ENCODE results near the gene PTPRC. TPM values are rescaled to one million over a fixed set of nuclear protein-coding genes. Genes with fewer than 3 reads are reported as not detected.
A peak's percentile ranks its signal among the peaks of the same experiment; 100 is the strongest.

PTPRC gene
- total and polyA plus RNA-seq, 4 donors: 3.7 to 38.4 (median 8.5) TPM

DNA sequence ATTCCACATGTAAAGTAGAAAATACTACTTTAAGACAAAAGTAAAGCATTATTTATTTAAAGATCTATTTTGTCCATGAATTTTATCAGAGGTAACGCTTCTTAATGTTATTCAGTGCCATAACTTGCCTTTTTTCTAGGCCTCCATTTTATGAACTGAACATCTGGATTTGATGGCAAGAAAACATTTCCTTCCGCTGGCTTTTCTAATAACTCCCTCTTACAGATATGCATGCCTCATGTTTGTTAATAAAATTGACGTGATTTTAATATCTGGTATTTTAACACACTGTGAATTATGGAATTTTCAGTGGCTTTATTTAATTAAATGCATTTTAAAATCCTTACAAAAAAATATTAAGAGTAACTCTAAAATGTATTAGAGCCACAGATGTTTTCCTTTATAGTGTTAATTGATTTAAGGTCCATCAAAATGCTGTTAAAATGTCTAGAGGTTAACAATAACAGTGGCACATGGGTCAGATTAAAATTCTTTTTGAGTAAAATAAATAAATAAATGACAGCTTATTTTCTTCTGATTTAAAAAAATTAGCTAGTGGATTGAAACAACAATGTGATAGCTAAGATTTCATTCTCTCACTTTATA is 15.1 kb downstream of the PTPRC start:
- Histone ChIP-seq H3K4me1 (ENCODE audit: control insufficient read depth, insufficient read depth, low read length) (no peaks in the 10 kb centered on the region), H3K4me3 (ENCODE audit: low read depth, low read length) (no peak overlapping the region), H3K27me3 (ENCODE audit: control insufficient read depth, insufficient read depth, low read length) (no peaks in the 10 kb centered on the region), H3K9me3 (ENCODE audit: control insufficient read depth, insufficient read depth, low read length) (no peaks in the 10 kb centered on the region), H3K36me3 (ENCODE audit: control insufficient read depth, insufficient read depth, low read length) (no peaks in the 10 kb centered on the region), H3K27ac (ENCODE audit: low read depth, low read length) (no peak overlapping the region)
- no CpG with 5 or more reads among the region's 3 CpGs for WGBS (ENCODE audit: insufficient coverage)
- no peak for DNase-seq (ENCODE audit: low read depth in 4 of 6, low spot score in 6 of 6)

DNA sequence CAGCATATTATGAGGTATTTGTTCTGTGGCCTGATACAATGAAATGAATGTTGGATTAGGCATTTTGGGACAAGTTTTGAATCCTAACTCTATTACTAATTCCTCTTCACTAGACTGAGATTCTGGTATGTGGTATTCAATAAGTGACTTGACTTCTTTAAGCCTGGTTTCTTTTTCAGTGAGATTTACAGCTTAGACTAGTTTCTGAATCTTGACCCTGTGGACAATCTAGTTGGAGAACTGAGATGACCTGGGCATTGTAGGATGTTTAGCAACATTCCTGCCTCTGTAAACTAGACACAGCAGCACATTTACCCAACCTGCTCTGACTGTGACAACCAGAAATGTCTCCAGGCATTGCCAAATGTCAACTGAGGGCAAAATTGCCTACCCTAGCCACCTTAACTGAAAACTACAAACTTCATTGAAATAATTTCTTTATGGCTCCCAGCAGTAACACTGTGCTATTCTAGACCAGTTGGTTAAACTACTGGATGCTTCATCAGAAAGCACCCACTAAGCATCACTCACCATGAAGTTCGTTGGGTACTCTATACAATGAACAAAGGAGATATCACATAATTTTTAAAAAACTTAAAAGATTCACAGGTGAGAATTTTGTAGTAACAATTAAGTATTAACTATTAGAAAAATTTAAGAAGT is 16.8 kb downstream of the PTPRC start:
- H3K4me3 ChIP-seq (ENCODE audit: low read depth, low read length): no peak overlapping the region
- H3K36me3 ChIP-seq (ENCODE audit: control insufficient read depth, insufficient read depth, low read length): no peaks in the 10 kb centered on the region
- H3K4me1 ChIP-seq (ENCODE audit: control insufficient read depth, insufficient read depth, low read length): no peaks in the 10 kb centered on the region
- H3K9me3 ChIP-seq (ENCODE audit: control insufficient read depth, insufficient read depth, low read length): no peaks in the 10 kb centered on the region
- no peak overlapping the region for H3K27ac ChIP-seq (ENCODE audit: low read depth, low read length)
- no peaks in the 10 kb centered on the region for H3K27me3 ChIP-seq (ENCODE audit: control insufficient read depth, insufficient read depth, low read length)
- no peak for DNase-seq (ENCODE audit: low read depth in 4 of 6, low spot score in 6 of 6)
- WGBS (ENCODE audit: insufficient coverage): no CpG with 5 or more reads among the region's 1 CpG

DNA sequence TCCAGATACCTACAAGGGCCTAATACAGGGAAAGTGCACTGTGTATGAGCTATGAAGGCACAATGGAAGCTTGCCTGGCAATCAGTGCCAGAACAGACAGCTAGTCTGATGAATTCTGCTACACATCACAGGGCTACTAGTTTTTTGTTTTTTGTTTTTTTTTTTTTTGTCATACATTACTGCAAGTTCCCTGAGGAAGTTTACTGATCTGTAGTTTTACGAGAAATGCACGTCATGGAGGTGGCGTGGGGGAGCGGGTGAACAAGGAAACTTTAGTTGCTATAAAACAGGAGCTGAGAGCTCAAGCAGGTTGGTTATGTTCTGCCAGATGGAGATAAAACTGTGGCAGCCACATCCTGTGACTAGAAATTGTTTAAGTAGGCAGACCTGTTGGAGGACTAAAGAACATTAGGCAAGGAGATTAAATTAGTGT is 17.7 kb downstream of the PTPRC start:
- Histone ChIP-seq H3K4me3 (ENCODE audit: low read depth, low read length) (no peak overlapping the region), H3K4me1 (ENCODE audit: control insufficient read depth, insufficient read depth, low read length) (no peaks in the 10 kb centered on the region), H3K27ac (ENCODE audit: low read depth, low read length) (no peak overlapping the region), H3K36me3 (ENCODE audit: control insufficient read depth, insufficient read depth, low read length) (no peaks in the 10 kb centered on the region), H3K9me3 (ENCODE audit: control insufficient read depth, insufficient read depth, low read length) (no peaks in the 10 kb centered on the region), H3K27me3 (ENCODE audit: control insufficient read depth, insufficient read depth, low read length) (no peaks in the 10 kb centered on the region)
- WGBS (ENCODE audit: insufficient coverage): 85% methylated on average over 4 of the region's 4 CpGs
- peak in 1 of 6 donors; percentile 38 for DNase-seq (ENCODE audit: low read depth in 4 of 6, low spot score in 6 of 6)

DNA sequence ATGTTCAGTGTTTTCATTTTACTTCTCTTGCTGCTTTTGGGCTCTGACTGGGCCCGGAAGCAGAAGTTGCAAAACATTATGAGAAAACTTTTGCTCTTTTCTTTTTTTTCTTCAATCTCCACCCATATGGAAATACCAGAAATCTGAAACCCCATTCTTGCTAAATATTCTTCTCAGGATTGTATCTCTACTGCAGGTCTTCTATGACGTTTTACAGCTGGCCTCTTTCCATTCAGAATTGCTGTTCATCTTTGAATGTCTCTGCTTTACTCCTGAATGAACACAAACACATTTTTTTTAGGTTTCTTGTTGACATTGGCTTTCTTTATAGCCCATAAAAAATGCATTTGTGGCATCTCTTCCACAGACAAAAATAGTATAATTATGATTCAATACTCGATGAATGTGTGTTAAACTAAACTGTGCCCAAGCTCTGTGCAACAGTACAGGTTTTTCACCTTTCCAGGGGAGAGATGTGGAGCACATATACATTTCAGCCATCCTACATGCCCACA is 18.8 kb downstream of the PTPRC start:
- WGBS (ENCODE audit: insufficient coverage): 64% methylated on average over 2 of the region's 3 CpGs
- no peak overlapping the region for H3K27ac ChIP-seq (ENCODE audit: low read depth, low read length)
- no peak for DNase-seq (ENCODE audit: low read depth in 4 of 6, low spot score in 6 of 6)

DNA sequence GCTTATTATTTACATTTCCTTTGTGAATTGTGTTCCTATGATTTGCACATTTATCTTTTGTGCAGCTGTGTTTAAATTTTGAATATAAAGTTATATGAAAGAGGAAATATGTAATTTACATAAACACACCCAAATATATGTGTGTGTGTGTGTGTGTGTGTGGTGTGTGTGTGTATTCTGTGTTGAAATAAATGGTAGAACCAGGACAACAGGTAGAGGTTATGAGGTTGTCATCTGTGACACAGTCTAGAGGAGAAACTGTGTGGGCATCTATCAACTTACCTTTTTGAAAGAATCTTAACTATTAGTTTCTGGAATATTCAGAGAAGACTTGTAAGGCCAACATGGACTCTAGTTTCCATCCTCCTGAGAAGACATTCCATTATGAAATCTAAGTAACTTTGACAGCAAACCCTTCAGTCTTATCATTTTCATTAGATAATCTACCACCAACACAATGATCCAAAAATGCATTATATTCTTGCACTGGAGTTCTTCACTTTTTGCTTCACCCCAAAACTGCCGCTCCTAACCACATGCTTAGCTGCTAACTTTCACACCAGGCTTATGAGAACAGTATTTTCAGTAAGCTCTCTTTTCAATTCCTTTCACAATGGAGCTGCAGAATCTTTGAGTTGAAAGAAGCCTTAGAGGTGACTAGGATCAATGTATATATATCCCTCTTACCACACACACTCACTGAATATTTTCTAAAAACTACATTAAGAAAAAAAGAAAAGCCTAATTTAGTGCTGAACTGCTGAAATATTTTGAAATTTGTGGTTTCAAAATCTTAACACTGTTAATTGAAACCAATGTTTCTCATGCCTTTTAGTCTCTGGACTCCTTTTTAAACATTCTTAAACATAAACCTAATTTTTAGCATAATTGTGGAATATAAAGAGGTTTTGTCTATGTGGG is 21.8 kb downstream of the PTPRC start:
- no peak overlapping the region for H3K4me3 ChIP-seq (ENCODE audit: low read depth, low read length)
- WGBS (ENCODE audit: insufficient coverage): 100% methylated on average over 1 of the region's 1 CpG

More for the DNA sequence above, 18.8 kb downstream of the PTPRC start:
- no peaks in the 10 kb centered on the region for H3K4me1 ChIP-seq (ENCODE audit: control insufficient read depth, insufficient read depth, low read length)
- H3K4me3 ChIP-seq (ENCODE audit: low read depth, low read length): no peak overlapping the region
- H3K27me3 ChIP-seq (ENCODE audit: control insufficient read depth, insufficient read depth, low read length): no peaks in the 10 kb centered on the region
- H3K36me3 ChIP-seq (ENCODE audit: control insufficient read depth, insufficient read depth, low read length): no peaks in the 10 kb centered on the region
- H3K9me3 ChIP-seq (ENCODE audit: control insufficient read depth, insufficient read depth, low read length): no peaks in the 10 kb centered on the region

DNA sequence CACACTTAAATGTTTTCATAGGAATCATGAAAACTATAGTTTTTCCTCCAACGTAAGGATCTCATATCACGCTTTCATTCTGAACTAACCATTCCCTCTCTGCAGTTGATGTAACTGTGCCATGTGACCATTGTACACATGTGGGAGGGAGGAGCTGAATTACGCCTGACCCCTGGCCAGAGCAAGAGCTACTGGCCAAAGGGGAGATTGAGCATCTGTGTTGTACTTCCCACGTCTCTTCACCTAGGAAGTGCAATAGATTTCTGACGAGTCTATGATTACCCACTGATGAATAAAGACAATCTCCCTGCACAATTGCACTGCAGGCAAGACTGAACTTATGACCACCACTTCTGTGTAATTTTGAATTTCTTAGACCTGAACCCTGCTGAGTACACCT is 24.0 kb downstream of the PTPRC start:
- Histone ChIP-seq H3K9me3 (ENCODE audit: control insufficient read depth, insufficient read depth, low read length) (no peaks in the 10 kb centered on the region), H3K4me3 (ENCODE audit: low read depth, low read length) (no peak overlapping the region)

More for the DNA sequence above, 21.8 kb downstream of the PTPRC start:
- H3K9me3 ChIP-seq (ENCODE audit: control insufficient read depth, insufficient read depth, low read length): no peaks in the 10 kb centered on the region
- no peak for DNase-seq (ENCODE audit: low read depth in 4 of 6, low spot score in 6 of 6)
- H3K27me3 ChIP-seq (ENCODE audit: control insufficient read depth, insufficient read depth, low read length): no peaks in the 10 kb centered on the region
- no peak overlapping the region for H3K27ac ChIP-seq (ENCODE audit: low read depth, low read length)
- H3K36me3 ChIP-seq (ENCODE audit: control insufficient read depth, insufficient read depth, low read length): no peaks in the 10 kb centered on the region
- no peaks in the 10 kb centered on the region for H3K4me1 ChIP-seq (ENCODE audit: control insufficient read depth, insufficient read depth, low read length)

DNA sequence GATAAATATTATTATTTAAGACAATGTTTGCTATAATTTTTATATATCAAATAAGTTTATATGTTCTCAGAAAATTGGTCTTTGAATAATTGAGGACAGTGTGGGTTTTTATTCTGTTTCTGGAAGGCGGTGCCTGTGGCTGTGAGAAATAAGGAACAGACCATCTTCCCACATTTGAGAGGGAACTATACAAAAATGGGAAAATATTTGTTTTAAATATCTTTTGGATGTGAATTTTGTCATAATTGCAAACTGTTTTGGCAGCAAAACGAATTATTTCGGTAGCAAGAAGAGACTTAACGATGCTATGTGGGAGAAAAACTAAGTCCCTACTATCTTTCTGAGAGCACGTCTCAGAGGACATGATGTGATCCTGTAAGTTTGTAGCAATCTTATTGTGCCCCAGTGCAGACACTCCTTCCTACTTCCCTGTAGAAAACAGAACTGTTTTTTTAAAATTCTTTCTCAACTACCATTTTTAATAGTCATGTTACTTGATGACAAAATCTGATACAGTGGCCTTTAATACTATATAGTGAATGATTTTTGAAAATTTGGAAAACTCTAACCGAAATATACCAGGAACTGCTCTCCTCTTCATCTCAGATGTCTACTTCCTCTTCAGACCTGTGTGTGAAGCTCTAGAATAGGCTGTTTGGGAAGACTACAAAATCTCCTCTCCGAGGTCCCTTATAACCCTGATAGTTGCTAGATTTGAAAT is 25.4 kb downstream of the PTPRC start:
- Histone ChIP-seq H3K27ac (ENCODE audit: low read depth, low read length) (no peak overlapping the region), H3K9me3 (ENCODE audit: control insufficient read depth, insufficient read depth, low read length) (no peaks in the 10 kb centered on the region), H3K4me1 (ENCODE audit: control insufficient read depth, insufficient read depth, low read length) (no peaks in the 10 kb centered on the region), H3K36me3 (ENCODE audit: control insufficient read depth, insufficient read depth, low read length) (no peaks in the 10 kb centered on the region), H3K27me3 (ENCODE audit: control insufficient read depth, insufficient read depth, low read length) (no peaks in the 10 kb centered on the region), H3K4me3 (ENCODE audit: low read depth, low read length) (no peak overlapping the region)
- no peak for DNase-seq (ENCODE audit: low read depth in 4 of 6, low spot score in 6 of 6)
- WGBS (ENCODE audit: insufficient coverage): no CpG with 5 or more reads among the region's 7 CpGs

More for the DNA sequence above, 24.0 kb downstream of the PTPRC start:
- Histone ChIP-seq H3K27me3 (ENCODE audit: control insufficient read depth, insufficient read depth, low read length) (no peaks in the 10 kb centered on the region), H3K27ac (ENCODE audit: low read depth, low read length) (no peak overlapping the region), H3K4me1 (ENCODE audit: control insufficient read depth, insufficient read depth, low read length) (no peaks in the 10 kb centered on the region), H3K36me3 (ENCODE audit: control insufficient read depth, insufficient read depth, low read length) (no peaks in the 10 kb centered on the region)
- WGBS (ENCODE audit: insufficient coverage): 86% methylated on average over 4 of the region's 5 CpGs
- DNase-seq (ENCODE audit: low read depth in 4 of 6, low spot score in 6 of 6): no peak

DNA sequence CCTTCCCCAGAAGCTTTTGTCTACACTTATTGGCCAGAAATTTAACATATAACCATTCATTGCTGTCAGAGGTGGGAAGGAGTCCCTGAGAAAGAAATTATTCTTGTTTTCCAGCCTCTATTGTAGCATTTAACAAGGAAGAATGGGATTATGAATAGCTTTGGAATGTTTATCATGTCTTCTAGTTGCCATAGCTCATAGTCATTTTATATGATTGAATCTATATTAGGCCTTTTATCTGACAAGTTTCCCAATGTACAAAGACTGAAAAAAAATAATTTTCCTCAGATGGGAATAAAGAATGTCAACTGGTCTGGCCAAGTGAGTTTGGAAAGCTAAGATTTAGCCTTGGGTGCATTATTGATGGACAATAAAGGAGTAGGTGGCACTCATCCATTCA is 28.3 kb downstream of the PTPRC start:
- Histone ChIP-seq H3K36me3 (ENCODE audit: control insufficient read depth, insufficient read depth, low read length) (no peaks in the 10 kb centered on the region), H3K4me1 (ENCODE audit: control insufficient read depth, insufficient read depth, low read length) (no peaks in the 10 kb centered on the region)
- DNase-seq (ENCODE audit: low read depth in 4 of 6, low spot score in 6 of 6): no peak

DNA sequence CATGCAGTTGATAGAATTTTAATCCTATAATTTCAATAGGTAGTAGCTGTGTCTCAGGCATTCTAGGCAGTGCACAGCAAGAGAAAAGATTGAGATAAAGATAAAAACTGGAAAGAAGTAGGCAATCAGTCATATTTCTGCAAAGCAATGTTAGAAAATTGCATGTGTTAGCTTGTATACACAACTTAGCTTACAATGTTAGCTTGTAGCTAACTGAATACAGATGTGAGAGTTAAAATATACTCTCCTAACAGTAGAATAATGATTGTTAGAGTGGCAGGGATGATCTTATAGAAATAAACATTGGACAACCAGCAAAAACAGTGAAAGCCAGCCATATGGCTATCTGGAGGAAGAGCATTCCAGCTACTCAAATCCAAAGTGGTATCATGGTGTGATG is 29.0 kb downstream of the PTPRC start:
- Histone ChIP-seq H3K27me3 (ENCODE audit: control insufficient read depth, insufficient read depth, low read length) (no peaks in the 10 kb centered on the region), H3K4me1 (ENCODE audit: control insufficient read depth, insufficient read depth, low read length) (no peaks in the 10 kb centered on the region), H3K4me3 (ENCODE audit: low read depth, low read length) (no peak overlapping the region), H3K9me3 (ENCODE audit: control insufficient read depth, insufficient read depth, low read length) (no peaks in the 10 kb centered on the region), H3K27ac (ENCODE audit: low read depth, low read length) (no peak overlapping the region), H3K36me3 (ENCODE audit: control insufficient read depth, insufficient read depth, low read length) (no peaks in the 10 kb centered on the region)
- DNase-seq (ENCODE audit: low read depth in 4 of 6, low spot score in 6 of 6): no peak

More for the DNA sequence above, 28.3 kb downstream of the PTPRC start:
- no peaks in the 10 kb centered on the region for H3K27me3 ChIP-seq (ENCODE audit: control insufficient read depth, insufficient read depth, low read length)
- no peaks in the 10 kb centered on the region for H3K9me3 ChIP-seq (ENCODE audit: control insufficient read depth, insufficient read depth, low read length)
- no peak overlapping the region for H3K27ac ChIP-seq (ENCODE audit: low read depth, low read length)
- no peak overlapping the region for H3K4me3 ChIP-seq (ENCODE audit: low read depth, low read length)
